ENCODE data around the gene MYBPC1. TPM values are rescaled to one million over a fixed set of nuclear protein-coding genes. Genes with fewer than 3 reads are reported as not detected.
"Not testable (repeated sequence)": the region's sequence is repeated elsewhere in the genome, so short reads cannot be mapped to it uniquely, and the experiment has no call there.

Gene MYBPC1
- total RNA-seq, 2 experiments from 2014 or later, result not detected

GRCh38 chr12:101675555-101675954 is 80.8 kb downstream of the MYBPC1 start:
- no peak overlapping the region for H3K4me3 ChIP-seq (ENCODE audit: low read length)
- TF ChIP-seq, protein P1, sequence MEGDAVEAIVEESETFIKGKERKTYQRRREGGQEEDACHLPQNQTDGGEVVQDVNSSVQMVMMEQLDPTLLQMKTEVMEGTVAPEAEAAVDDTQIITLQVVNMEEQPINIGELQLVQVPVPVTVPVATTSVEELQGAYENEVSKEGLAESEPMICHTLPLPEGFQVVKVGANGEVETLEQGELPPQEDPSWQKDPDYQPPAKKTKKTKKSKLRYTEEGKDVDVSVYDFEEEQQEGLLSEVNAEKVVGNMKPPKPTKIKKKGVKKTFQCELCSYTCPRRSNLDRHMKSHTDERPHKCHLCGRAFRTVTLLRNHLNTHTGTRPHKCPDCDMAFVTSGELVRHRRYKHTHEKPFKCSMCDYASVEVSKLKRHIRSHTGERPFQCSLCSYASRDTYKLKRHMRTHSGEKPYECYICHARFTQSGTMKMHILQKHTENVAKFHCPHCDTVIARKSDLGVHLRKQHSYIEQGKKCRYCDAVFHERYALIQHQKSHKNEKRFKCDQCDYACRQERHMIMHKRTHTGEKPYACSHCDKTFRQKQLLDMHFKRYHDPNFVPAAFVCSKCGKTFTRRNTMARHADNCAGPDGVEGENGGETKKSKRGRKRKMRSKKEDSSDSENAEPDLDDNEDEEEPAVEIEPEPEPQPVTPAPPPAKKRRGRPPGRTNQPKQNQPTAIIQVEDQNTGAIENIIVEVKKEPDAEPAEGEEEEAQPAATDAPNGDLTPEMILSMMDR (IDR thresholded peaks at IDR 0.05), result no peak
- ChIA-PET POLR2A (no interaction called here), CTCF (no interaction called here)
- H3K4me3 Mint-ChIP-seq, result no peak overlapping the region
- H3K9me3 ChIP-seq (ENCODE audit: control insufficient read depth in 1 of 2, insufficient read depth in 1 of 2, low read length in 2 of 2), result no peaks in the 10 kb centered on the region
- DNase-seq, result no peak
- peaks cover 14% of the 10 kb centered on the region for H3K4me1 ChIP-seq (ENCODE audit: insufficient read depth, low read length)
- no peak for ATAC-seq (ENCODE audit: poor library complexity)
- H3K4me1 Mint-ChIP-seq (ENCODE audit: low read depth), result peaks cover 18% of the 10 kb centered on the region
- no peaks in the 10 kb centered on the region for H3K36me3 Mint-ChIP-seq (ENCODE audit: low read depth)
- no peaks in the 10 kb centered on the region for H3K27me3 Mint-ChIP-seq
- H3K9me3 Mint-ChIP-seq, result no peaks in the 10 kb centered on the region
- H3K27me3 ChIP-seq (ENCODE audit: control insufficient read depth in 1 of 2, insufficient read depth in 2 of 2, low read length in 2 of 2), result no peaks in the 10 kb centered on the region
- no peak overlapping the region for H3K27ac Mint-ChIP-seq
- H3K27ac ChIP-seq (ENCODE audit: low read depth in 1 of 2, low read length in 2 of 2), result no peak overlapping the region
- intact Hi-C loops (cut with DNase I, micrococcal nuclease), result loop anchor here in 1 of 2 experiments (10.0 kb wide), 1 partner anchor 159 kb away; the partner anchor contains the start of gene GNPTAB
- H3K36me3 ChIP-seq (ENCODE audit: insufficient read depth, low read length), result no peaks in the 10 kb centered on the region

DNA sequence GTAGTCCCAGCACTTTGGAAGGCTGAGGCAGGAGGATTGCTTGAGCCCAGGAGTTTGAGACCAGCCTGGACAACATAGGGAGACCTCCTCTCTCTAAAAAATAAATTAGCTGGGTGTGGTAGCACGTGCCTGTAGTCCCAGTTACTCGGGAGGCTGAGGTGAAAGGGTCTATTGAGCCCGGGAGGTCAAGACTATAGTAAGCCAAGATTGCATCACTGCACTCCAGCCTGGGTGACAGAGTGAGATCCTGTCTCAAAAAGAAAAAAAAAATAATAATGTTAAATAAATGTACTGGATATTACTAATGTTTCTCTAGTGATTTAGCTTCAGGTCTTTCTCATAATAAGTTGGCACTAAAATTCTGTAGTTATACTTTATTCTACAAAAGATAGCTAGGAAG is 81.7 kb downstream of the MYBPC1 start:
- H3K27ac Mint-ChIP-seq; ATAC-seq (ENCODE audit: poor library complexity); H3K27me3 ChIP-seq (ENCODE audit: control insufficient read depth in 1 of 2, insufficient read depth in 2 of 2, low read length in 2 of 2); CTCF ChIA-PET; H3K27me3 Mint-ChIP-seq; H3K27ac ChIP-seq (ENCODE audit: low read depth in 1 of 2, low read length in 2 of 2); DNase-seq; H3K36me3 Mint-ChIP-seq (ENCODE audit: low read depth); H3K9me3 Mint-ChIP-seq; H3K4me3 Mint-ChIP-seq; H3K4me1 ChIP-seq (ENCODE audit: insufficient read depth, low read length); H3K36me3 ChIP-seq (ENCODE audit: insufficient read depth, low read length); H3K9me3 ChIP-seq (ENCODE audit: control insufficient read depth in 1 of 2, insufficient read depth in 1 of 2, low read length in 2 of 2); H3K4me3 ChIP-seq (ENCODE audit: low read length): not testable (repeated sequence)
- intact Hi-C loops (cut with DNase I, micrococcal nuclease), result loop anchor here in 1 of 2 experiments (10.0 kb wide), 1 partner anchor 158 kb away; the partner anchor contains the start of gene GNPTAB
- POLR2A ChIA-PET, result interaction anchor here (0.6 kb wide), 1 partner anchor 154 kb away, joined by 4 read pairs; no protein-coding TSS in a partner anchor
- peaks cover 10% of the 10 kb centered on the region for H3K4me1 Mint-ChIP-seq (ENCODE audit: low read depth)

DNA sequence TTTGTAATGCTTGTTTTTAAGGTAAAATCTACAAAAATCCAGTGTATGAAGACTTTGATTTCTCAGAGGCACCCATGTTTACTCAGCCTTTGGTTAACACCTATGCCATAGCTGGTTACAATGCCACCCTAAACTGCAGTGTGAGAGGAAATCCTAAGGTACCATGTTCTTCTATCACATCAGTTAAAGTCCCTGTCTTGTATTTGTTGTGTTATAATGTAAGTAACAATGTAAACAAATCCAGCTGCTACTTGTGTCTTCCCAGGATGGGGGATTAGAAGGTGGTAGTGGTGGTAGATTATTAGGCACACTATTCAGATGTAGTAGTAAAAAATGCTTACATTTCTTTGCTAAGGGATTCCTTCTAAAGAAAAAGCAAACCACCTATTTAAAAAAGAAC is 83.3 kb downstream of the MYBPC1 start:
- Mint-ChIP-seq H3K9me3 (no peaks in the 10 kb centered on the region), H3K36me3 (ENCODE audit: low read depth) (no peaks in the 10 kb centered on the region), H3K4me1 (ENCODE audit: low read depth) (no peaks in the 10 kb centered on the region), H3K27me3 (no peaks in the 10 kb centered on the region), H3K27ac (no peak overlapping the region), H3K4me3 (no peak overlapping the region)
- Histone ChIP-seq H3K9me3 (ENCODE audit: control insufficient read depth in 1 of 2, insufficient read depth in 1 of 2, low read length in 2 of 2) (no peaks in the 10 kb centered on the region), H3K27me3 (ENCODE audit: control insufficient read depth in 1 of 2, insufficient read depth in 2 of 2, low read length in 2 of 2) (no peaks in the 10 kb centered on the region), H3K4me1 (ENCODE audit: insufficient read depth, low read length) (no peaks in the 10 kb centered on the region), H3K27ac (ENCODE audit: low read depth in 1 of 2, low read length in 2 of 2) (no peak overlapping the region), H3K4me3 (ENCODE audit: low read length) (no peak overlapping the region), H3K36me3 (ENCODE audit: insufficient read depth, low read length) (no peaks in the 10 kb centered on the region)
- peak in 1 of 14 experiments; percentile 30 for DNase-seq
- TF ChIP-seq, protein P1 (IDR thresholded peaks at IDR 0.05), result no peak
- ATAC-seq (ENCODE audit: poor library complexity), result no peak
- ChIA-PET POLR2A (no interaction called here), CTCF (no interaction called here)
- intact Hi-C loops (cut with DNase I, micrococcal nuclease), result loop anchor here in 1 of 2 experiments (10.0 kb wide), 1 partner anchor 157 kb away; the partner anchor contains the start of gene GNPTAB

GRCh38 chr12:101680240-101680639 is 85.5 kb downstream of the MYBPC1 start:
- Histone ChIP-seq H3K27me3 (ENCODE audit: control insufficient read depth in 1 of 2, insufficient read depth in 2 of 2, low read length in 2 of 2) (no peaks in the 10 kb centered on the region), H3K36me3 (ENCODE audit: insufficient read depth, low read length) (no peaks in the 10 kb centered on the region), H3K9me3 (ENCODE audit: control insufficient read depth in 1 of 2, insufficient read depth in 1 of 2, low read length in 2 of 2) (no peaks in the 10 kb centered on the region), H3K27ac (ENCODE audit: low read depth in 1 of 2, low read length in 2 of 2) (no peak overlapping the region), H3K4me1 (ENCODE audit: insufficient read depth, low read length) (no peaks in the 10 kb centered on the region), H3K4me3 (ENCODE audit: low read length) (no peak overlapping the region)
- Mint-ChIP-seq H3K4me3 (no peak overlapping the region), H3K27me3 (no peaks in the 10 kb centered on the region), H3K9me3 (no peaks in the 10 kb centered on the region), H3K4me1 (ENCODE audit: low read depth) (no peaks in the 10 kb centered on the region), H3K36me3 (ENCODE audit: low read depth) (no peaks in the 10 kb centered on the region), H3K27ac (no peak overlapping the region)
- TF ChIP-seq, protein P1 (IDR thresholded peaks at IDR 0.05), result no peak
- intact Hi-C loops (cut with DNase I, micrococcal nuclease), result no loop called here
- ChIA-PET CTCF (no interaction called here), POLR2A (no interaction called here)
- DNase-seq (no peak), ATAC-seq (ENCODE audit: poor library complexity) (no peak)

Data from CD4-positive, alpha-beta T cell (primary cell).